Mesenchymal stem cell (in vitro differentiated cells and primary cell): ENCODE measurements around the gene HOXC11.

Source experiments
- DNase-seq: peaks from one replicate; pipeline ENCODE4 v3.0.0-alpha.2; 2013
- H2AFZ ChIP-seq: one replicate; pipeline ENCODE4 v1.6.1; 2013; ENCODE audit warnings: low read depth, mild to moderate bottlenecking, control low read depth, inconsistent platforms, low read length, moderate library complexity
- H2AK5ac ChIP-seq: 2 replicates; pipeline ENCODE4 v1.6.1; 2013; ENCODE audit warnings: low read length, moderate library complexity, mild to moderate bottlenecking, inconsistent platforms; ENCODE audit not compliant: severe bottlenecking
- H2BK120ac ChIP-seq: one replicate; pipeline ENCODE4 v1.6.1; 2013; ENCODE audit warnings: low read depth, mild to moderate bottlenecking, inconsistent platforms, low read length, moderate library complexity
- H2BK12ac ChIP-seq, 2 experiments: one replicate each; pipeline ENCODE4 v1.6.1; 2013; ENCODE audit warnings: inconsistent platforms in 2 of 2, low read length in 2 of 2, mild to moderate bottlenecking in 2 of 2, moderate library complexity in 2 of 2, control low read depth in 1 of 2
- H2BK15ac ChIP-seq: one replicate; pipeline ENCODE4 v1.6.1; 2013; ENCODE audit warnings: mild to moderate bottlenecking, low read depth, inconsistent platforms; ENCODE audit not compliant: poor library complexity, severe bottlenecking
- H2BK5ac ChIP-seq: 2 replicates; pipeline ENCODE4 v1.6.1; 2013; ENCODE audit warnings: low read depth, mild to moderate bottlenecking, low read length, control low read depth, inconsistent platforms; ENCODE audit not compliant: poor library complexity, severe bottlenecking
- H3K14ac ChIP-seq, 2 experiments: one replicate each; pipeline ENCODE4 v1.6.1; 2013; ENCODE audit warnings: inconsistent platforms in 2 of 2, low read length in 2 of 2, control low read depth in 1 of 2, mild to moderate bottlenecking in 1 of 2, moderate library complexity in 1 of 2
- H3K18ac ChIP-seq, 2 experiments: one replicate each; pipeline ENCODE4 v1.6.1; 2013; ENCODE audit warnings: inconsistent platforms in 2 of 2, low read length in 2 of 2, control low read depth in 1 of 2, low read depth in 1 of 2, mild to moderate bottlenecking in 1 of 2
- H3K23ac ChIP-seq, 2 experiments: one replicate each; pipeline ENCODE4 v1.6.1; 2013; ENCODE audit warnings: inconsistent platforms in 2 of 2, low read length in 2 of 2, mild to moderate bottlenecking in 2 of 2, moderate library complexity in 2 of 2, control low read depth in 1 of 2
- H3K27ac ChIP-seq: 2 replicates; pipeline ENCODE4 v1.5.1; 2013; ENCODE audit warnings: mild to moderate bottlenecking, moderate library complexity, low read length, control low read depth, inconsistent platforms; ENCODE audit not compliant: poor library complexity, severe bottlenecking
- H3K27me3 ChIP-seq, 2 experiments: 2 replicates each; pipeline versions ENCODE4 v1.6.1 to v1.7.0; 2013; ENCODE audit warnings: low read length in 2 of 2, mild to moderate bottlenecking in 2 of 2, moderate library complexity in 2 of 2, control low read depth in 1 of 2, inconsistent platforms in 1 of 2; ENCODE audit not compliant: control insufficient read depth in 1 of 2, insufficient read depth in 1 of 2
- H3K36me3 ChIP-seq, 2 experiments: 2 replicates each; pipeline versions ENCODE4 v1.6.1 to v1.7.0; 2013; ENCODE audit warnings: low read length in 2 of 2, control low read depth in 1 of 2, inconsistent platforms in 1 of 2, low read depth in 1 of 2, mild to moderate bottlenecking in 1 of 2; ENCODE audit not compliant: insufficient read depth in 2 of 2, control insufficient read depth in 1 of 2
- H3K4ac ChIP-seq, 2 experiments: one replicate each; pipeline ENCODE4 v1.6.1; 2013; ENCODE audit warnings: inconsistent platforms in 2 of 2, low read length in 2 of 2, mild to moderate bottlenecking in 2 of 2, moderate library complexity in 2 of 2, control low read depth in 1 of 2, low read depth in 1 of 2
- H3K4me1 ChIP-seq: 2 replicates; pipeline ENCODE4 v1.6.1; 2013; ENCODE audit warnings: low read depth, low read length, control low read depth; ENCODE audit not compliant: control insufficient read depth, insufficient read depth
- H3K4me2 ChIP-seq: 2 replicates; pipeline ENCODE4 v1.6.1; 2013; ENCODE audit warnings: low read length, mild to moderate bottlenecking, inconsistent platforms; ENCODE audit not compliant: poor library complexity, severe bottlenecking
- H3K4me3 ChIP-seq, 2 experiments: 2 replicates each; pipeline versions ENCODE4 v1.5.1 to v1.7.0; 2013; ENCODE audit warnings: low read length in 2 of 2, mild to moderate bottlenecking in 2 of 2, control low read depth in 1 of 2, low read depth in 1 of 2; ENCODE audit not compliant: insufficient read depth in 1 of 2
- H3K79me1 ChIP-seq: replicated peaks from 2 replicates; pipeline ENCODE4 v1.6.1; 2013; ENCODE audit warnings: mild to moderate bottlenecking, control low read depth, low read length, inconsistent platforms; ENCODE audit not compliant: poor library complexity, severe bottlenecking
- H3K9ac ChIP-seq: 2 replicates; pipeline ENCODE4 v1.7.0; 2013; ENCODE audit warnings: mild to moderate bottlenecking, low read length, moderate library complexity
- H3K9me3 ChIP-seq: 2 replicates; pipeline ENCODE4 v1.7.0; 2013; ENCODE audit warnings: mild to moderate bottlenecking, low read length; ENCODE audit not compliant: control insufficient read depth
- H4K8ac ChIP-seq: one replicate; pipeline ENCODE4 v1.6.1; 2013; ENCODE audit warnings: inconsistent platforms, mild to moderate bottlenecking, low read length, moderate library complexity
- H4K91ac ChIP-seq: one replicate; pipeline ENCODE4 v1.6.1; 2013; ENCODE audit warnings: mild to moderate bottlenecking, low read length, inconsistent platforms
- WGBS: methylation state at CpG from one replicate; pipeline ENCODE4 v1.1.7; 2013; ENCODE audit warnings: mixed read lengths; 5-methylcytosine and 5-hydroxymethylcytosine counted together

HOXC11 gene

DNA sequence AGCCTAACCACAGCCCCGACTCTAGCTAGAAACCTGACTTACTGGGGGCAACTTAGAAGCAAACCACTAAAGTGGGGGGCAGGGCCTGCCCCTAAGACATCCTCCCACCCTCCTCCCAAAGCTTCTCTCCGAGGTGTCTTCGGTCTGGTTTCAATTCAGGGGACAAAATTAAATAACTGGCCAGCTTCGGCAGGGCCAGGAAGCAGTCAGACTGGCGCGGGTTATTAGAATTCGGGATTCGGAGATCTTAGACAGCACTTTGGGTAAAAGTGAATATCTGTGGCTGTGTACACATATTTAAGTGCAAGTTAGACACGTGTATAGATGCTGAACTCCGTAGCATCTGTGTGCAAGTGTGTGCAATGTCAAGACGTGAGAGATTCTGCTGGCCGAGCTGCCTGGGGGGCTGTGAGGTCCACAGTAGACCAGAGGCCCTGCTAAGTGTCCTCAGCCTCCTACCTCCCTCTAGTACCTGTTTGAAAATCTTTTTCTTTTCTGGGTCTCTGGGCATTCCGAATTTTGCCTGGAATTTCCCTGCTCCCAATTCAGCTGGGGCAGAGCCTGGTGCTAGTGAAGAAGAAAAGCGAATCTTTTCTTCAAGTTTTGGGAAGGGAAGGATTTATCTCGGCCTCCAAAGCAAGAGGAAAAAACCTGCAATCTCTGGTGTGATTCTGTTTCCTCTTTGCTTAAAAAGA, 8.0 kb downstream of the HOXC11 start:
- Histone ChIP-seq H2BK12ac (no peak overlapping the region), H3K4me3 (peak overlapping the region in 1 of 2 experiments; percentile 30), H2BK5ac (no peak overlapping the region), H3K18ac (no peak overlapping the region), H4K91ac (no peak overlapping the region), H2AK5ac (no peak overlapping the region), H3K4me2 (no peak overlapping the region), H3K9me3 (no peaks in the 10 kb centered on the region), H3K4ac (no peak overlapping the region), H3K79me1 (peaks cover 1% of the 10 kb centered on the region), H3K27me3 (peaks cover 33 to 81% of the 10 kb centered on the region in 2 experiments), H2BK120ac (no peak overlapping the region), H2AFZ (no peak overlapping the region), H3K27ac (no peak overlapping the region), H4K8ac (no peak overlapping the region), H2BK15ac (no peak overlapping the region), H3K14ac (no peak overlapping the region), H3K23ac (no peak overlapping the region), H3K4me1 (peaks cover 11% of the 10 kb centered on the region), H3K9ac (peak overlapping the region; percentile 81), H3K36me3 (no peaks in the 10 kb centered on the region)
- 44% methylated on average over 14 of the region's 15 CpGs for WGBS
- DNase-seq: no peak

DNA sequence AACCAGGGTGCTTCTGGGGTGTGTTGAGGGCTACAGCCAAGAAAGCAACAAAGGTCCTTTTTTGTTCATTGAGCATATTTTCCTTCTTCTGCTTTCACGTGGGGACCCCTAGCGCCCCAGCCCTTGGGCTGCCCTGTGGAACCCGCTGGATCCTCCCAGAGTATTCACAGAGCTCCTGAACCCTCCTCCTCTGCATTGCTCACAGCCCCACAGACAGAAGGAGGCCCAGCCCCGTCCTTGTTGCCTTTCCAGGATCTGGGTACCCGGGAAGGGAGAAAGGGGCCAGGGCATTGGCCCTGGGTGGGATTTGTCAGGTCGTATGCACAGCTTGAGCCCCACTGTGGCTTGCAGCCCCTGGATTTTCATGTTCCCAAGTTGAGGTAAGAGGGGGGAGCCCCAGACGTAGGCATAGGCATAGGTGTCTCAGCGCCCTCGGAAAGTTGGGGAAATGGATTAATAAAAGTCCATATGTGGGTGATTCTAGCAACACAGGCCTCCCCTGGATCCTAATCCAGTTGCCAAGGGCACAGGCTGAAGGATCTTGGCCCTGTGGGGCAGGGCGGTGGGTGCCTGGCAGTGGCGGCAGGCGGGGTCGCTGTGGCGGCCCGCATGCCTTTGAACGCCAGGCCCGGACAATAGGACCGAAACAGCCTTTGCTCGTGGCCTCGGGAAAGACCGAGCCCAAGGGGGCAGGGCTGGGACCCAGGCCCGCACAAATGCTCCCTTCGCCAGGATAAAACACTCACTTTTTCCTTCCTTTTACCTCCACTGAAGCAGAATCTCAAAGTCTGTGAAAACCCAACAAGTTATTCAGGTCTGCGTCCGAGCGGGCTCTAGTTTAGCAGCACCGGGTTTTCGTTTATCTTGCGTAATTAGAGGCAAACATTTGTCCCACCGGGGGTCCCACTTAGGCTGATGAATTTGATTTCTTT, 9.0 kb downstream of the HOXC11 start:
- H3K4me2 ChIP-seq: no peak overlapping the region
- DNase-seq: no peak
- no peak overlapping the region for H2BK15ac ChIP-seq
- no peak overlapping the region for H2AFZ ChIP-seq
- H4K91ac ChIP-seq: no peak overlapping the region
- H2AK5ac ChIP-seq: no peak overlapping the region
- no peak overlapping the region for H3K4ac ChIP-seq
- peak overlapping the region in 1 of 2 experiments; percentile 36 for H3K23ac ChIP-seq
- 12% methylated on average over 29 of the region's 30 CpGs for WGBS
- no peak overlapping the region for H2BK12ac ChIP-seq
- H2BK5ac ChIP-seq: no peak overlapping the region
- no peaks in the 10 kb centered on the region for H3K36me3 ChIP-seq
- no peak overlapping the region for H4K8ac ChIP-seq
- peaks cover 10% of the 10 kb centered on the region for H3K4me1 ChIP-seq
- peaks cover 1% of the 10 kb centered on the region for H3K79me1 ChIP-seq
- H3K18ac ChIP-seq: no peak overlapping the region
- no peaks in the 10 kb centered on the region for H3K9me3 ChIP-seq
- H3K9ac ChIP-seq: peak overlapping the region; percentile 81
- H3K27me3 ChIP-seq: peaks cover 24 to 71% of the 10 kb centered on the region in 2 experiments
- H3K27ac ChIP-seq: no peak overlapping the region
- no peak overlapping the region for H3K14ac ChIP-seq
- peak overlapping the region in 1 of 2 experiments; percentile 36 for H3K4me3 ChIP-seq
- H2BK120ac ChIP-seq: no peak overlapping the region

DNA sequence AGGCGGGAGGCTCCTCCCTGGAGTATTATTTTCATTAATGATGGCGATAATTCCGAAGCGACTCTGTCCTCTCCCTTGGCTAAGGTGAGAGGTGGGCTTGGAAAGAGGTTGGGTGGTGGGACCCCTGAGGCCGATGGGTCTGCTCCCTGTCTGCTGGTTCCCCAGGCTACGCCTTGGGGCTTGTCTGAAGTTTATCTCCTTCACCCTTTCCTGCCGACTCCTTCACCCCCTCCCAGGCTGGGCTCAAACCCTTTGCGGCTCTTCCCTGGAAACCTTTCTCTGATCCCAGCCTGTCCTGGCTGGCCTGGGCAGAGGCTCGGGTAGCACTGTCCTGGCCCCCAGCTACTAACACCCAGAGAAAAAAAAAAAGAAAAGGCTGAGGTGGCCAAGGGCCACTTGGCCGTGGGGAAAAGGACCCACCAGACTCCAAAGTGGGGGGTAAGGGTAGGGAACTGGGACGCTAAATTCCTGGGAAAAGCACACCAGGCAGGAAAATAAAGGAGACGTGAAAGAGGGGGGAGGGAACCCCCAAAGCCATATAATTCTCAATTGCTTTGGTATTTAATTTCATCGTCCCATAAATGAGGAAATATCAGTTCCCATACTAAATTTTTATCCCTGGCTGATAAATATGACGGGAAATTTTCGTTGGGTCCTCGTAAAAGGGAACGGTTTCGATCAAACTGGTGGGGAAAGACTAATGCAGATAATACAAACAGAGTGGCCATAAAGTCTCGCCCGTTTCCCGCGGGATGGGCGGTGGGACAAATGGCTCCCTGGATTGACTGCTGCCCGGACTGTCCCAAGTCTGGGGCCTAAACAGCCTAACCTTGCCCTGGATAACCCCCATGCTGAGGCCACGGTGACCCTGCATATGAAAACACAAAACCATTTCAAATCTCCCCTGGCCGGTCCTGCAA, 10.0 kb downstream of the HOXC11 start:
- Histone ChIP-seq H3K27ac (no peak overlapping the region), H3K4me1 (peaks cover 15% of the 10 kb centered on the region), H3K14ac (no peak overlapping the region), H2BK15ac (no peak overlapping the region), H3K23ac (no peak overlapping the region), H4K8ac (no peak overlapping the region), H4K91ac (no peak overlapping the region), H3K36me3 (no peaks in the 10 kb centered on the region), H2BK12ac (no peak overlapping the region), H2AFZ (no peak overlapping the region), H3K9ac (peak overlapping the region; percentile 81), H3K18ac (no peak overlapping the region), H2BK5ac (no peak overlapping the region), H3K4me2 (peak overlapping the region; percentile 25), H3K27me3 (peaks cover 16 to 61% of the 10 kb centered on the region in 2 experiments), H3K4ac (no peak overlapping the region), H3K79me1 (peaks cover 1% of the 10 kb centered on the region), H2AK5ac (no peak overlapping the region), H3K9me3 (no peaks in the 10 kb centered on the region), H3K4me3 (peak overlapping the region in 1 of 2 experiments; percentile 36), H2BK120ac (no peak overlapping the region)
- WGBS: 29% methylated on average over 23 of the region's 26 CpGs
- no peak for DNase-seq
